ENCODE data around the gene FAM83G. TPM values are rescaled to one million over a fixed set of nuclear protein-coding genes. Genes with fewer than 3 reads are reported as not detected.

Gene FAM83G
- polyA plus RNA-seq, 1 of the 3 experiments (the other 2 are of a cell fraction): 6.5 TPM

DNA sequence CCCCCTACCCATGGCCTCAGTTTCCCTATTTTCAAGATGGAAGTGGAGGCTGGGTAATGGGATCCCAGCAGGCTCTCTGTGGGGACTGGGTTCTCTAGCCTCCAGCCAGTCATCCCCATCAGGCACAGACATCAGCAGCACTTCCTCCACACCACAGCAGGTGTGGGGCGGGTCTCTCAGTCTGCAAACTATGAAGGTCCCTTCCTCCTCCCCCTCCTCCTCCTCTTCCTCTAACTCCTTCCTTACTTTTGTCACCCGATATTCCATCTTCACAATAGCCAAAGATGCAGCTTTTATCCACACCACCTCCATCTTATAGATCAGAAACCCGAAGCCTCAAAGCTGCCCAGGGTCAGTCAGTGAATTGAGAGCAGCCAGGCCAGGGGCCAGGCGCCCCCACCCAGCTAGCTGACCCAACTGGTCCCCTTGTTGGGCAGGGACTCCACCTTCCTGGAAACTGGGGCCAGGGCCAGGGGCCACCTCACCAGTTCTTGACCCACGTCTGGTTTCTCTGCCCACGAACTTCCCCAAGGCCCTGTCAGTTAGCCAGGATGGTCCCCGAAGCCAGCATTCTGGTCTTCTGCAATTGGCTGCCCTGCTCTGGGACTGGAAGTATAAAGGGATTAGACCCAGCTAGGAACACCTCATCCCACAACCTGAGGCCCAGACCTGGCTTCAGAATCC is 2.5 kb downstream of the FAM83G start:
- WGBS (ENCODE audit: low lambda C conversion rate): 89% methylated on average over 7 of the region's 7 CpGs
- no peak overlapping the region for H3K27ac ChIP-seq (ENCODE audit: low read depth in 2 of 2, low read length in 1 of 2)
- H3K4me3 ChIP-seq (ENCODE audit: low read depth in 2 of 2, low read length in 1 of 2): no peak overlapping the region
- H2AFZ ChIP-seq (ENCODE audit: low read depth): no peak overlapping the region
- ChIA-PET CTCF (interaction anchor here (3.2 kb wide), 1 partner anchor 41 kb away, joined by 14 read pairs; no protein-coding TSS in a partner anchor), POLR2A (no interaction called here)
- peaks cover 0 to 4% of the 10 kb centered on the region in 2 experiments for H3K36me3 ChIP-seq (replicated peaks in 1 of 2; ENCODE audit: control insufficient read depth in 1 of 2, insufficient read depth in 2 of 2, low read length in 1 of 2)
- no peak for TF ChIP-seq RAD21 (IDR thresholded peaks at IDR 0.05; ENCODE audit: low read length)
- no peak for TF ChIP-seq SMC3 (IDR thresholded peaks at IDR 0.05; ENCODE audit: low read depth, low read length)
- DNase-seq: no peak
- H4K20me1 ChIP-seq (ENCODE audit: insufficient read depth): no peaks in the 10 kb centered on the region
- peaks cover 8 to 14% of the 10 kb centered on the region in 2 experiments; a peak in 2 of 4 replicates for H3K4me1 ChIP-seq (ENCODE audit: control insufficient read depth in 1 of 2, insufficient read depth in 2 of 2, low read depth in 1 of 2, low read length in 1 of 2)
- no peaks in the 10 kb centered on the region for H3K27me3 ChIP-seq (ENCODE audit: insufficient read depth)
- no peak overlapping the region; the same call in none of the 2 replicates for H3K9ac ChIP-seq
- peak overlapping the region; percentile 79 for H3K4me2 ChIP-seq
- no peaks in the 10 kb centered on the region for H3K9me3 ChIP-seq
- H3F3A ChIP-seq (replicated peaks; ENCODE audit: insufficient read depth): peaks cover 5% of the 10 kb centered on the region
- peaks cover 64% of the 10 kb centered on the region; the same call in 1 of the 2 replicates for H3K79me2 ChIP-seq (ENCODE audit: insufficient read depth)
- no peaks in the 10 kb centered on the region for H3K9me2 ChIP-seq

DNA sequence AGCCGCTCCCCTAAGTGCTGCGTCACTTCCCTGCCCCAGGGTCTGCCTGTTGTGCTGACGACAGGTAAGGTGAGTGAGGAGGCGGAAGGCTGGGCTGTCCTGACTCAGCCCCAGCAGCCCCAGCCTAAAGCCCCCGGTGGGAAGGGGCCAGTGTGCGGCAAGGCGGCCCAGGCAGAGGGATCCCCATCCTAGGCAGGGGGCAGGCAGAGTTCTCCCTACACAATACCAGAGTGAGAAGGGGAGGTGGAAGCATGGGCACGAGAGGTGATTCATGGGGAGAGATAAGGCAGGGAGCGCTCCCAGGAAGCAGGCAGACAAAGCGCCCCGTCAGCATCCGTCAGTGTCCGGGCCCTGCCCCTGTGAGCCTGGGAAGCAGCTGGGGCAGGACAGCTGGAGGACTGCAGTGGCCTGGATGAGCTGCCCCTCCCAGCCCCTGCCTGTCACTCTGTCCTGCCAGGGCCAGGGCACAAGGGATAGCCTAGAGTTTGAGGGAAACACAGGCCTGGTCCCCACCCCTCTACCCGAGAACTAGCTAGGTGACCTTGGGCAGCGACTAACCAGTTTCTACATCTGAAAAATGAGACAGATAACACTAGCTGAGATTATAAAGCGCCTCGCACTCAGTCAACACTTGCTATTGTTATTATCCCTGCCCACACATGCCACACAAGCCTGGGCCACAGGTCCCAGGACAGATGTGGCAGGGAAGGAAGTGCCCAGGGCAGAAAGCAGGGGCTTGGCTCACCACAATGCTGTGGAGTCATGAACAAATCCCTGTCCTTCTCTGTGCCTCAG is 3.8 kb downstream of the FAM83G start:
- Histone ChIP-seq H3K27ac (ENCODE audit: low read depth in 2 of 2, low read length in 1 of 2) (no peak overlapping the region), H3K79me2 (ENCODE audit: insufficient read depth) (peaks cover 77% of the 10 kb centered on the region), H4K20me1 (ENCODE audit: insufficient read depth) (no peaks in the 10 kb centered on the region), H3K9me2 (no peaks in the 10 kb centered on the region), H3K4me2 (peak overlapping the region; percentile 30; the same call in 1 of the 2 replicates), H2AFZ (ENCODE audit: low read depth) (no peak overlapping the region), H3K9ac (no peak overlapping the region), H3K9me3 (peaks cover 5% of the 10 kb centered on the region; the same call in 1 of the 2 replicates), H3K36me3 (replicated peaks in 1 of 2; ENCODE audit: control insufficient read depth in 1 of 2, insufficient read depth in 2 of 2, low read length in 1 of 2) (peaks cover 4 to 9% of the 10 kb centered on the region in 2 experiments), H3F3A (replicated peaks; ENCODE audit: insufficient read depth) (no peaks in the 10 kb centered on the region), H3K27me3 (ENCODE audit: insufficient read depth) (no peaks in the 10 kb centered on the region), H3K4me3 (ENCODE audit: low read depth in 2 of 2, low read length in 1 of 2) (no peak overlapping the region), H3K4me1 (ENCODE audit: control insufficient read depth in 1 of 2, insufficient read depth in 2 of 2, low read depth in 1 of 2, low read length in 1 of 2) (peaks cover 8 to 14% of the 10 kb centered on the region in 2 experiments; a peak in 2 of 4 replicates)
- DNase-seq: peak; percentile 74
- CTCF ChIA-PET: interaction anchor here (0.8 to 3.2 kb wide), 3 partner anchors 16 to 39 kb away, joined by 3 to 14 read pairs (median 3); no protein-coding TSS in a partner anchor
- POLR2A ChIA-PET: no interaction called here
- WGBS (ENCODE audit: low lambda C conversion rate): 94% methylated on average over 12 of the region's 17 CpGs
- TF ChIP-seq SIN3A (IDR thresholded peaks at IDR 0.05; ENCODE audit: borderline replicate concordance, low read depth, low read length) (no peak), POLR2AphosphoS5 (IDR thresholded peaks at IDR 0.05; ENCODE audit: low read depth, low read length) (no peak), ELF1 (IDR thresholded peaks at IDR 0.05) (no peak), RCOR1 (IDR thresholded peaks at IDR 0.05; ENCODE audit: low read length) (no peak), CHD2 (IDR thresholded peaks at IDR 0.05; ENCODE audit: low read length, partially characterized antibody) (no peak), TEAD4 (IDR thresholded peaks at IDR 0.05; ENCODE audit: borderline replicate concordance, insufficient read depth) (no peak), FOSL2 (IDR thresholded peaks at IDR 0.05; ENCODE audit: borderline replicate concordance, low read depth) (no peak), MXI1 (IDR thresholded peaks at IDR 0.05; ENCODE audit: low read depth, low read length) (no peak), RXRA (IDR thresholded peaks at IDR 0.05; ENCODE audit: borderline replicate concordance, low read depth) (no peak), JUND (IDR thresholded peaks at IDR 0.05) (no peak), RFX5 (IDR thresholded peaks at IDR 0.05; ENCODE audit: low read length) (no peak), RAD21 (IDR thresholded peaks at IDR 0.05; ENCODE audit: low read length) (no peak), EP300 (IDR thresholded peaks at IDR 0.05; ENCODE audit: borderline replicate concordance in 1 of 2, low read depth in 1 of 2, low read length in 1 of 2) (no peak)
- TF ChIP-seq, protein P1, sequence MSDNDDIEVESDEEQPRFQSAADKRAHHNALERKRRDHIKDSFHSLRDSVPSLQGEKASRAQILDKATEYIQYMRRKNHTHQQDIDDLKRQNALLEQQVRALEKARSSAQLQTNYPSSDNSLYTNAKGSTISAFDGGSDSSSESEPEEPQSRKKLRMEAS (IDR thresholded peaks at IDR 0.05; ENCODE audit: low read depth): no peak
- TF ChIP-seq, protein P2, sequence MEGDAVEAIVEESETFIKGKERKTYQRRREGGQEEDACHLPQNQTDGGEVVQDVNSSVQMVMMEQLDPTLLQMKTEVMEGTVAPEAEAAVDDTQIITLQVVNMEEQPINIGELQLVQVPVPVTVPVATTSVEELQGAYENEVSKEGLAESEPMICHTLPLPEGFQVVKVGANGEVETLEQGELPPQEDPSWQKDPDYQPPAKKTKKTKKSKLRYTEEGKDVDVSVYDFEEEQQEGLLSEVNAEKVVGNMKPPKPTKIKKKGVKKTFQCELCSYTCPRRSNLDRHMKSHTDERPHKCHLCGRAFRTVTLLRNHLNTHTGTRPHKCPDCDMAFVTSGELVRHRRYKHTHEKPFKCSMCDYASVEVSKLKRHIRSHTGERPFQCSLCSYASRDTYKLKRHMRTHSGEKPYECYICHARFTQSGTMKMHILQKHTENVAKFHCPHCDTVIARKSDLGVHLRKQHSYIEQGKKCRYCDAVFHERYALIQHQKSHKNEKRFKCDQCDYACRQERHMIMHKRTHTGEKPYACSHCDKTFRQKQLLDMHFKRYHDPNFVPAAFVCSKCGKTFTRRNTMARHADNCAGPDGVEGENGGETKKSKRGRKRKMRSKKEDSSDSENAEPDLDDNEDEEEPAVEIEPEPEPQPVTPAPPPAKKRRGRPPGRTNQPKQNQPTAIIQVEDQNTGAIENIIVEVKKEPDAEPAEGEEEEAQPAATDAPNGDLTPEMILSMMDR (IDR thresholded peaks at IDR 0.05): no peak
- TF ChIP-seq, protein P3, sequence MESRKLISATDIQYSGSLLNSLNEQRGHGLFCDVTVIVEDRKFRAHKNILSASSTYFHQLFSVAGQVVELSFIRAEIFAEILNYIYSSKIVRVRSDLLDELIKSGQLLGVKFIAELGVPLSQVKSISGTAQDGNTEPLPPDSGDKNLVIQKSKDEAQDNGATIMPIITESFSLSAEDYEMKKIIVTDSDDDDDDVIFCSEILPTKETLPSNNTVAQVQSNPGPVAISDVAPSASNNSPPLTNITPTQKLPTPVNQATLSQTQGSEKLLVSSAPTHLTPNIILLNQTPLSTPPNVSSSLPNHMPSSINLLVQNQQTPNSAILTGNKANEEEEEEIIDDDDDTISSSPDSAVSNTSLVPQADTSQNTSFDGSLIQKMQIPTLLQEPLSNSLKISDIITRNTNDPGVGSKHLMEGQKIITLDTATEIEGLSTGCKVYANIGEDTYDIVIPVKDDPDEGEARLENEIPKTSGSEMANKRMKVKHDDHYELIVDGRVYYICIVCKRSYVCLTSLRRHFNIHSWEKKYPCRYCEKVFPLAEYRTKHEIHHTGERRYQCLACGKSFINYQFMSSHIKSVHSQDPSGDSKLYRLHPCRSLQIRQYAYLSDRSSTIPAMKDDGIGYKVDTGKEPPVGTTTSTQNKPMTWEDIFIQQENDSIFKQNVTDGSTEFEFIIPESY (IDR thresholded peaks at IDR 0.05; ENCODE audit: borderline replicate concordance, low read depth): no peak
- TF ChIP-seq, protein P4, sequence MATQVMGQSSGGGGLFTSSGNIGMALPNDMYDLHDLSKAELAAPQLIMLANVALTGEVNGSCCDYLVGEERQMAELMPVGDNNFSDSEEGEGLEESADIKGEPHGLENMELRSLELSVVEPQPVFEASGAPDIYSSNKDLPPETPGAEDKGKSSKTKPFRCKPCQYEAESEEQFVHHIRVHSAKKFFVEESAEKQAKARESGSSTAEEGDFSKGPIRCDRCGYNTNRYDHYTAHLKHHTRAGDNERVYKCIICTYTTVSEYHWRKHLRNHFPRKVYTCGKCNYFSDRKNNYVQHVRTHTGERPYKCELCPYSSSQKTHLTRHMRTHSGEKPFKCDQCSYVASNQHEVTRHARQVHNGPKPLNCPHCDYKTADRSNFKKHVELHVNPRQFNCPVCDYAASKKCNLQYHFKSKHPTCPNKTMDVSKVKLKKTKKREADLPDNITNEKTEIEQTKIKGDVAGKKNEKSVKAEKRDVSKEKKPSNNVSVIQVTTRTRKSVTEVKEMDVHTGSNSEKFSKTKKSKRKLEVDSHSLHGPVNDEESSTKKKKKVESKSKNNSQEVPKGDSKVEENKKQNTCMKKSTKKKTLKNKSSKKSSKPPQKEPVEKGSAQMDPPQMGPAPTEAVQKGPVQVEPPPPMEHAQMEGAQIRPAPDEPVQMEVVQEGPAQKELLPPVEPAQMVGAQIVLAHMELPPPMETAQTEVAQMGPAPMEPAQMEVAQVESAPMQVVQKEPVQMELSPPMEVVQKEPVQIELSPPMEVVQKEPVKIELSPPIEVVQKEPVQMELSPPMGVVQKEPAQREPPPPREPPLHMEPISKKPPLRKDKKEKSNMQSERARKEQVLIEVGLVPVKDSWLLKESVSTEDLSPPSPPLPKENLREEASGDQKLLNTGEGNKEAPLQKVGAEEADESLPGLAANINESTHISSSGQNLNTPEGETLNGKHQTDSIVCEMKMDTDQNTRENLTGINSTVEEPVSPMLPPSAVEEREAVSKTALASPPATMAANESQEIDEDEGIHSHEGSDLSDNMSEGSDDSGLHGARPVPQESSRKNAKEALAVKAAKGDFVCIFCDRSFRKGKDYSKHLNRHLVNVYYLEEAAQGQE (IDR thresholded peaks at IDR 0.05; ENCODE audit: low read depth, low read length): no peak

Measured in SK-N-SH (cell line).